ENCODE measurements around the gene BID.

BID gene

GRCh38 chr22:17787241-17787640, 13.0 kb upstream of the BID start:
- H3K27ac ChIP-seq (ENCODE audit: low read depth, low read length, poor library complexity, severe bottlenecking), result no peak overlapping the region
- no peaks in the 10 kb centered on the region for H3K27me3 ChIP-seq (ENCODE audit: insufficient read depth, low read length)
- no peaks in the 10 kb centered on the region for H3F3A ChIP-seq (ENCODE audit: insufficient read depth, low read length)
- H3K4me2 ChIP-seq (ENCODE audit: low read length), result no peak overlapping the region
- peaks cover 3% of the 10 kb centered on the region for H3K4me1 ChIP-seq (ENCODE audit: insufficient read depth, low read length, severe bottlenecking)
- no peak overlapping the region for H3K4me3 ChIP-seq (ENCODE audit: low read depth, low read length, poor library complexity, severe bottlenecking)
- TF ChIP-seq EZH2 (IDR thresholded peaks at IDR 0.05; ENCODE audit: borderline replicate concordance, low read length) (no peak), CTCF (IDR thresholded peaks at IDR 0.05; ENCODE audit: low read length) (no peak)
- no peaks in the 10 kb centered on the region for H3K36me3 ChIP-seq (ENCODE audit: insufficient read depth, low read length)
- no peaks in the 10 kb centered on the region for H3K9me3 ChIP-seq (ENCODE audit: low read length)
- H3K79me2 ChIP-seq (ENCODE audit: insufficient read depth, low read length), result no peaks in the 10 kb centered on the region
- no peaks in the 10 kb centered on the region for H4K20me1 ChIP-seq (ENCODE audit: insufficient read depth, low read length)
- no peak overlapping the region for H3K9ac ChIP-seq (ENCODE audit: low read length)
- no peak overlapping the region for H2AFZ ChIP-seq (ENCODE audit: low read length)
- H3K9me2 ChIP-seq (ENCODE audit: low read depth, low read length), result no peaks in the 10 kb centered on the region

GRCh38 chr22:17786435-17787161, 12.3 kb upstream of the BID start:
- Histone ChIP-seq H3K4me3 (ENCODE audit: low read depth, low read length, poor library complexity, severe bottlenecking) (no peak overlapping the region), H4K20me1 (ENCODE audit: insufficient read depth, low read length) (no peaks in the 10 kb centered on the region), H3K4me2 (ENCODE audit: low read length) (no peak overlapping the region), H3K79me2 (ENCODE audit: insufficient read depth, low read length) (no peaks in the 10 kb centered on the region), H3K9me2 (ENCODE audit: low read depth, low read length) (no peaks in the 10 kb centered on the region), H3K9me3 (ENCODE audit: low read length) (no peaks in the 10 kb centered on the region), H3K27me3 (ENCODE audit: insufficient read depth, low read length) (no peaks in the 10 kb centered on the region), H3K27ac (ENCODE audit: low read depth, low read length, poor library complexity, severe bottlenecking) (no peak overlapping the region), H3K9ac (ENCODE audit: low read length) (no peak overlapping the region), H3K36me3 (ENCODE audit: insufficient read depth, low read length) (no peaks in the 10 kb centered on the region), H3K4me1 (ENCODE audit: insufficient read depth, low read length, severe bottlenecking) (peaks cover 8% of the 10 kb centered on the region), H2AFZ (ENCODE audit: low read length) (no peak overlapping the region), H3F3A (ENCODE audit: insufficient read depth, low read length) (no peaks in the 10 kb centered on the region)
- TF ChIP-seq EZH2 (IDR thresholded peaks at IDR 0.05; ENCODE audit: borderline replicate concordance, low read length) (no peak), CTCF (IDR thresholded peaks at IDR 0.05; ENCODE audit: low read length) (no peak)

- H3K9me2 ChIP-seq (ENCODE audit: low read depth, low read length), result no peaks in the 10 kb centered on the region
- no peak overlapping the region for H3K4me2 ChIP-seq (ENCODE audit: low read length)
- no peaks in the 10 kb centered on the region for H3K27me3 ChIP-seq (ENCODE audit: insufficient read depth, low read length)
- H2AFZ ChIP-seq (ENCODE audit: low read length), result no peak overlapping the region
- H3K4me1 ChIP-seq (ENCODE audit: insufficient read depth, low read length, severe bottlenecking), result peaks cover 19% of the 10 kb centered on the region
- H3K9ac ChIP-seq (ENCODE audit: low read length), result no peak overlapping the region
- H3K9me3 ChIP-seq (ENCODE audit: low read length), result no peaks in the 10 kb centered on the region
- H3K27ac ChIP-seq (ENCODE audit: low read depth, low read length, poor library complexity, severe bottlenecking), result no peak overlapping the region
- TF ChIP-seq EZH2 (IDR thresholded peaks at IDR 0.05; ENCODE audit: borderline replicate concordance, low read length), result no peak
- TF ChIP-seq CTCF (IDR thresholded peaks at IDR 0.05; ENCODE audit: low read length), result peak; percentile 78
- no peaks in the 10 kb centered on the region for H4K20me1 ChIP-seq (ENCODE audit: insufficient read depth, low read length)
- H3K36me3 ChIP-seq (ENCODE audit: insufficient read depth, low read length), result no peaks in the 10 kb centered on the region
- no peaks in the 10 kb centered on the region for H3K79me2 ChIP-seq (ENCODE audit: insufficient read depth, low read length)
- no peak overlapping the region for H3K4me3 ChIP-seq (ENCODE audit: low read depth, low read length, poor library complexity, severe bottlenecking)
- no peaks in the 10 kb centered on the region for H3F3A ChIP-seq (ENCODE audit: insufficient read depth, low read length)
These were observed 11.2 kb upstream of the BID start for GRCh38 chr22:17785185-17786184.
